Suprapubic skin (tissue), 3 donors: ENCODE measurements around the gene LDLRAD4.

Experiments used
- CTCF ChIP-seq, 2 donors: fragments of 200-600 bp in 1 of 2; fragments of 450-650 bp in 1 of 2; sonication (generic) in 1 of 2; IDR thresholded peaks; one replicate each; pipeline ENCODE4 v1.5.1; 2016 to 2019; ENCODE audit warnings: antibody characterized with exemption in 2 of 2, mild to moderate bottlenecking in 1 of 2, moderate library complexity in 1 of 2
- POLR2A ChIP-seq, 2 donors: fragments of 450-650 bp; IDR thresholded peaks; one replicate each; pipeline ENCODE4 v1.6.1; 2017; ENCODE audit warnings: antibody characterized with exemption in 2 of 2, mild to moderate bottlenecking in 2 of 2, moderate library complexity in 2 of 2

- TF ChIP-seq CTCF (IDR thresholded peaks at IDR 0.05) (no peak), POLR2A (IDR thresholded peaks at IDR 0.05) (no peak)
Observed at GRCh38 chr18:13357289-13357688, 138.7 kb downstream of the LDLRAD4 start.
